Measurements from ENCODE around the gene WFDC9. TPM values are rescaled to one million over a fixed set of nuclear protein-coding genes. Genes with fewer than 3 reads are reported as not detected.
"Not testable (repeated sequence)": the region's sequence is repeated elsewhere in the genome, so short reads cannot be mapped to it uniquely, and the experiment has no call there.

Gene WFDC9
- total and polyA plus RNA-seq, 2 donors (not counting 3 experiments of a cell fraction or from before 2014, with no cell fraction given) = not detected

- ChIA-PET CTCF (interaction anchor here (1.6 kb wide), 2 partner anchors 181 to 183 kb away, joined by 5 to 9 read pairs; no protein-coding TSS in a partner anchor), POLR2A (no interaction called here)
- Histone ChIP-seq H3K9ac (replicated peaks; ENCODE audit: extremely low read depth, insufficient read depth, low read length) (no peak overlapping the region), H3K4me2 (ENCODE audit: insufficient read depth, low read length) (no peak overlapping the region), H3K27me3 (ENCODE audit: control insufficient read depth in 2 of 2, insufficient read depth in 2 of 2, low read length in 2 of 2) (peaks cover 0 to 2% of the 10 kb centered on the region in 2 experiments), H3K9me3 (replicated peaks; ENCODE audit: control insufficient read depth, insufficient read depth, low read length) (no peaks in the 10 kb centered on the region), H3K4me3 (replicated peaks in 1 of 3; ENCODE audit: insufficient read depth in 1 of 3, low read depth in 1 of 3, low read length in 3 of 3) (no peak overlapping the region), H3K36me3 (ENCODE audit: control insufficient read depth in 2 of 2, extremely low read depth in 1 of 2, insufficient read depth in 2 of 2, low read length in 2 of 2) (no peaks in the 10 kb centered on the region), H3K27ac (ENCODE audit: insufficient read depth, low read depth, low read length) (no peak overlapping the region), H2AFZ (ENCODE audit: low read depth, low read length) (no peak overlapping the region), H3K79me2 (ENCODE audit: control insufficient read depth, insufficient read depth, low read length) (no peaks in the 10 kb centered on the region), H3K9me1 (replicated peaks; ENCODE audit: control insufficient read depth, extremely low read depth, insufficient read depth, low read length) (no peaks in the 10 kb centered on the region), H4K20me1 (replicated peaks; ENCODE audit: control insufficient read depth, extremely low read depth, insufficient read depth, low read length) (no peaks in the 10 kb centered on the region), H3K4me1 (ENCODE audit: control insufficient read depth, extremely low read depth, insufficient read depth, low read length) (no peaks in the 10 kb centered on the region)
- DNase-seq (ENCODE audit: low read depth, low spot score) = no peak
- dilution Hi-C loops (cut with MboI; ENCODE audit: extremely low pct_ligation_motif_present, low sequenced_read_pairs) = no loop called here
- intact Hi-C loops (cut with micrococcal nuclease) = no loop called here
- no peak for FAIRE-seq
- TF ChIP-seq MAX (IDR thresholded peaks at IDR 0.05; ENCODE audit: insufficient read depth, insufficient read length) = no peak
- TF ChIP-seq CTCF (IDR thresholded peaks at IDR 0.05; ENCODE audit: extremely low read depth in 1 of 2, insufficient read depth in 1 of 2, low read depth in 1 of 2, low read length in 2 of 2) = no peak
- TF ChIP-seq POLR2AphosphoS5 (IDR thresholded peaks at IDR 0.05; ENCODE audit: insufficient read depth, low read depth, low read length) = no peak
- TF ChIP-seq MYC (IDR thresholded peaks at IDR 0.05; ENCODE audit: low read depth, low read length) = no peak
- TF ChIP-seq GATA2 (IDR thresholded peaks at IDR 0.05; ENCODE audit: insufficient read depth, insufficient read length, low read depth, low read length) = no peak
- no peak for TF ChIP-seq EZH2 (IDR thresholded peaks at IDR 0.05; ENCODE audit: borderline replicate concordance, low read depth, low read length, severe bottlenecking)
- no peak for TF ChIP-seq FOS (IDR thresholded peaks at IDR 0.05; ENCODE audit: borderline replicate concordance, insufficient read depth, low read length)
- TF ChIP-seq JUN (IDR thresholded peaks at IDR 0.05; ENCODE audit: borderline replicate concordance, insufficient read depth, insufficient read length, low read depth) = no peak
- TF ChIP-seq POLR2A (IDR thresholded peaks at IDR 0.05; ENCODE audit: low read depth, low read length) = no peak
- BruUV-seq (replicated peaks) = no TSS peak
These were observed 42.3 kb downstream of the WFDC9 start for GRCh38 chr20:45588800-45589199.

DNA sequence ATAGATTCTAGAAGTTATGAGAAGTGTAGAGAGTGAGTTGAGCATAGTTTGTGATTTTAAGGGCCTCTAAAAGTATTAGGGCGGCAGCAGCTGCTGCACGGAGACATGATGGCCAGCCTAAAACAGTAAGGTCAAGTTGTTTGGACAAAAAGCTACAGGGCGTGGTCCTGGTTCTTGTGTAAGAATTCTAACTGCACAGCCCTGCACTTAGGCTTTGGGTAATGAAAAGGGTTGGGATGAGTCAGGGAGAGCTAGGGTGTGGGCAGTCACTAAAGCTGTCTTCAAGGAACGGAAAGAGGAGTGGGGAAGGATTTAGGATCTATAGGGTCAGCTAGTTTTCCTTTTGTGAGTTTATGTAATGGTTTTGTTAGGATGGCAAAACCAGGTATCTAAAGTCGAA lies 45.1 kb downstream of the WFDC9 start:
- H4K20me1 ChIP-seq (replicated peaks; ENCODE audit: control insufficient read depth, extremely low read depth, insufficient read depth, low read length); H3K36me3 ChIP-seq (ENCODE audit: control insufficient read depth in 2 of 2, extremely low read depth in 1 of 2, insufficient read depth in 2 of 2, low read length in 2 of 2); dilution Hi-C loops (cut with MboI; ENCODE audit: extremely low pct_ligation_motif_present, low sequenced_read_pairs); H3K27me3 ChIP-seq (ENCODE audit: control insufficient read depth in 2 of 2, insufficient read depth in 2 of 2, low read length in 2 of 2); H3K79me2 ChIP-seq (ENCODE audit: control insufficient read depth, insufficient read depth, low read length); H3K27ac ChIP-seq (ENCODE audit: insufficient read depth, low read depth, low read length); CTCF ChIA-PET; H3K9ac ChIP-seq (replicated peaks; ENCODE audit: extremely low read depth, insufficient read depth, low read length); H2AFZ ChIP-seq (ENCODE audit: low read depth, low read length); H3K4me2 ChIP-seq (ENCODE audit: insufficient read depth, low read length); DNase-seq (ENCODE audit: low read depth, low spot score); POLR2A ChIA-PET; FAIRE-seq; H3K4me3 ChIP-seq (replicated peaks in 1 of 3; ENCODE audit: insufficient read depth in 1 of 3, low read depth in 1 of 3, low read length in 3 of 3); intact Hi-C loops (cut with micrococcal nuclease); H3K9me1 ChIP-seq (replicated peaks; ENCODE audit: control insufficient read depth, extremely low read depth, insufficient read depth, low read length); H3K4me1 ChIP-seq (ENCODE audit: control insufficient read depth, extremely low read depth, insufficient read depth, low read length); H3K9me3 ChIP-seq (replicated peaks; ENCODE audit: control insufficient read depth, insufficient read depth, low read length); BruUV-seq (replicated peaks): not testable (repeated sequence)

DNA sequence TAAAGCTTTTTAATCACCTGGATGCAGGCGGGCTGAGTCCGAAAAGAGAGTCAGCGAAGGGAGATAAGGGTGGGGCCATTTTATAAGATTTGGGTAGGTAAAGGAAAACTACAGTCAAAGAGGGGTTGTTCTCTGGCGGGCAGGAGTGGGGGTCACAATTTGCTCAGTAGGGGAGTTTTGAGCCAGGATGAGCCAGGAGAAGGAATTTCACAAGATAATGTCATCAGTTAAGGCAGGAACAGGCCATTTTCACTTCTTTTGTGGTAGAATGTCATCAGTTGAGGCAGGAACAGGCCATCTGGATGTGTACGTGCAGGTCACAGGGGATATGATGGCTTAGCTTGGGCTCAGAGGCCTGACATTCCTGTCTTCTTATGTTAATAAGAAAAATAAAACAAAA lies 46.8 kb downstream of the WFDC9 start:
- CTCF ChIA-PET; H3K4me3 ChIP-seq (replicated peaks in 1 of 3; ENCODE audit: insufficient read depth in 1 of 3, low read depth in 1 of 3, low read length in 3 of 3); BruUV-seq (replicated peaks): not testable (repeated sequence)

More for the DNA sequence above, 46.8 kb downstream of the WFDC9 start:
- H3K36me3 ChIP-seq (ENCODE audit: control insufficient read depth in 2 of 2, extremely low read depth in 1 of 2, insufficient read depth in 2 of 2, low read length in 2 of 2); H3K79me2 ChIP-seq (ENCODE audit: control insufficient read depth, insufficient read depth, low read length); H2AFZ ChIP-seq (ENCODE audit: low read depth, low read length); H3K4me1 ChIP-seq (ENCODE audit: control insufficient read depth, extremely low read depth, insufficient read depth, low read length); H3K9me3 ChIP-seq (replicated peaks; ENCODE audit: control insufficient read depth, insufficient read depth, low read length); H4K20me1 ChIP-seq (replicated peaks; ENCODE audit: control insufficient read depth, extremely low read depth, insufficient read depth, low read length); H3K9ac ChIP-seq (replicated peaks; ENCODE audit: extremely low read depth, insufficient read depth, low read length); intact Hi-C loops (cut with micrococcal nuclease); H3K4me2 ChIP-seq (ENCODE audit: insufficient read depth, low read length); H3K27ac ChIP-seq (ENCODE audit: insufficient read depth, low read depth, low read length); FAIRE-seq; POLR2A ChIA-PET; H3K9me1 ChIP-seq (replicated peaks; ENCODE audit: control insufficient read depth, extremely low read depth, insufficient read depth, low read length); DNase-seq (ENCODE audit: low read depth, low spot score); dilution Hi-C loops (cut with MboI; ENCODE audit: extremely low pct_ligation_motif_present, low sequenced_read_pairs): not testable (repeated sequence)
- peaks cover 2 to 11% of the 10 kb centered on the region in 2 experiments for H3K27me3 ChIP-seq (ENCODE audit: control insufficient read depth in 2 of 2, insufficient read depth in 2 of 2, low read length in 2 of 2)

Measured in endothelial cell of umbilical vein (primary cell).